ENCODE results near the gene OR8K3.

GRCh38 chr11:56345739-56346138, 30.8 kb downstream of the OR8K3 start, which contains the start of gene OR8K1:
- TF ChIP-seq POLR2A (IDR thresholded peaks at IDR 0.05) (no peak), CTCF (IDR thresholded peaks at IDR 0.05) (no peak)

Data from upper lobe of left lung (tissue), 4 donors.